ENCODE data around the gene GNL3. TPM values are rescaled to one million over a fixed set of nuclear protein-coding genes. Genes with fewer than 3 reads are reported as not detected.

Gene GNL3
- total and polyA plus RNA-seq, 2 donors (not counting 3 experiments of a cell fraction or from before 2014, with no cell fraction given) = 27.8 to 109 TPM

DNA sequence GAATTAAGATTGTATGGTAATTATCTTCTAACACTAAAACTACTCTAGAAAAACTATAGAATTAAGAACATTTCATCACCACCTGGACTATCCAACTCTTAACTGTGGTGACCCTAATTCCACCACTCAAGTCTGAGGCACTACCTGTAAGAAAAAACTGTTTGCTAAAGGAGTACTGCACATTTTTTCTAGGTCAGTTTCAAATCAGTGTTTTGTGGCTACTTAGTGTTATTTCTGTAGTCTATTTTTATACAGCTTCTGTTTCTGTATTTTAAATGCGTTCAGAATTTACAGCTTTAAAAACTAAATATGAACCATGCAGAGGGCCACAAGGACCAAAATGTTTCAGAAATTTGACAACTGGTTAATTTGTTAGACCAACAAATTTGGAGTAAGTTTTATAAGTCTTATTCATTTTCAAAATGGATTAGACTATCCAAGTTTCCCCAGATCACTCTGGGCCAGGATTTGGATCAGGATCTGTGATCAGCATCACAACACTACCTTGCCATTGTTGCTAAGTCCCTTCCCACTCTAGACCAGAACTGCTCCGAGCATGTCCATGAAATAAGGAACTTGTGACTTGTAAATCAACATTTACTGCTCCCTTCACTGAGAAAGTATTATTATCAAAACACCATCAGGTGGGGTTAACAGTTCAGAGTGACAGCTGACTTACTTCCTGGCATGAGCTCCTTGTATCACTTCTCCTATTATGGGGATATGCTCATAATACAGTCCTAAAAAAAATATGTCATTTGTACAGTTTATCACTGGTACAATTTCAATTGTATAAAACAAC is 11.2 kb downstream of the GNL3 start:
- BruUV-seq (replicated peaks) = no TSS peak
- POLR2A ChIA-PET = no interaction called here
- H3K4me2 ChIP-seq (ENCODE audit: insufficient read depth, low read length) = no peak overlapping the region

More for the DNA sequence above, 11.2 kb downstream of the GNL3 start:
- Histone ChIP-seq H4K20me1 (replicated peaks; ENCODE audit: control insufficient read depth, extremely low read depth, insufficient read depth, low read length) (no peaks in the 10 kb centered on the region), H3K9me3 (replicated peaks; ENCODE audit: control insufficient read depth, insufficient read depth, low read length) (no peaks in the 10 kb centered on the region), H3K4me3 (replicated peaks in 1 of 3; ENCODE audit: insufficient read depth in 1 of 3, low read depth in 1 of 3, low read length in 3 of 3) (no peak overlapping the region), H3K4me1 (ENCODE audit: control insufficient read depth, extremely low read depth, insufficient read depth, low read length) (no peaks in the 10 kb centered on the region), H3K27ac (ENCODE audit: insufficient read depth, low read depth, low read length) (no peak overlapping the region), H3K9me1 (replicated peaks; ENCODE audit: control insufficient read depth, extremely low read depth, insufficient read depth, low read length) (no peaks in the 10 kb centered on the region), H3K9ac (replicated peaks; ENCODE audit: extremely low read depth, insufficient read depth, low read length) (no peak overlapping the region), H3K36me3 (ENCODE audit: control insufficient read depth in 2 of 2, extremely low read depth in 1 of 2, insufficient read depth in 2 of 2, low read length in 2 of 2) (peaks cover 30 to 43% of the 10 kb centered on the region in 2 experiments), H2AFZ (ENCODE audit: low read depth, low read length) (no peak overlapping the region), H3K79me2 (ENCODE audit: control insufficient read depth, insufficient read depth, low read length) (peaks cover 16% of the 10 kb centered on the region), H3K27me3 (ENCODE audit: control insufficient read depth in 2 of 2, insufficient read depth in 2 of 2, low read length in 2 of 2) (no peaks in the 10 kb centered on the region)
- intact Hi-C loops (cut with micrococcal nuclease) = no loop called here
- FAIRE-seq = no peak
- CTCF ChIA-PET = no interaction called here
- dilution Hi-C loops (cut with MboI; ENCODE audit: extremely low pct_ligation_motif_present, low sequenced_read_pairs) = no loop called here
- DNase-seq (ENCODE audit: low read depth, low spot score) = no peak
- no peak for TF ChIP-seq FOS (IDR thresholded peaks at IDR 0.05; ENCODE audit: borderline replicate concordance, insufficient read depth, low read length)
- TF ChIP-seq EZH2 (IDR thresholded peaks at IDR 0.05; ENCODE audit: borderline replicate concordance, low read depth, low read length, severe bottlenecking) = no peak
- TF ChIP-seq, protein P1, sequence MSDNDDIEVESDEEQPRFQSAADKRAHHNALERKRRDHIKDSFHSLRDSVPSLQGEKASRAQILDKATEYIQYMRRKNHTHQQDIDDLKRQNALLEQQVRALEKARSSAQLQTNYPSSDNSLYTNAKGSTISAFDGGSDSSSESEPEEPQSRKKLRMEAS (IDR thresholded peaks at IDR 0.05; ENCODE audit: insufficient read depth, insufficient read length) = no peak
- TF ChIP-seq GATA2 (IDR thresholded peaks at IDR 0.05; ENCODE audit: insufficient read depth, insufficient read length, low read depth, low read length) = no peak
- TF ChIP-seq, protein P2, sequence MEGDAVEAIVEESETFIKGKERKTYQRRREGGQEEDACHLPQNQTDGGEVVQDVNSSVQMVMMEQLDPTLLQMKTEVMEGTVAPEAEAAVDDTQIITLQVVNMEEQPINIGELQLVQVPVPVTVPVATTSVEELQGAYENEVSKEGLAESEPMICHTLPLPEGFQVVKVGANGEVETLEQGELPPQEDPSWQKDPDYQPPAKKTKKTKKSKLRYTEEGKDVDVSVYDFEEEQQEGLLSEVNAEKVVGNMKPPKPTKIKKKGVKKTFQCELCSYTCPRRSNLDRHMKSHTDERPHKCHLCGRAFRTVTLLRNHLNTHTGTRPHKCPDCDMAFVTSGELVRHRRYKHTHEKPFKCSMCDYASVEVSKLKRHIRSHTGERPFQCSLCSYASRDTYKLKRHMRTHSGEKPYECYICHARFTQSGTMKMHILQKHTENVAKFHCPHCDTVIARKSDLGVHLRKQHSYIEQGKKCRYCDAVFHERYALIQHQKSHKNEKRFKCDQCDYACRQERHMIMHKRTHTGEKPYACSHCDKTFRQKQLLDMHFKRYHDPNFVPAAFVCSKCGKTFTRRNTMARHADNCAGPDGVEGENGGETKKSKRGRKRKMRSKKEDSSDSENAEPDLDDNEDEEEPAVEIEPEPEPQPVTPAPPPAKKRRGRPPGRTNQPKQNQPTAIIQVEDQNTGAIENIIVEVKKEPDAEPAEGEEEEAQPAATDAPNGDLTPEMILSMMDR (IDR thresholded peaks at IDR 0.05; ENCODE audit: extremely low read depth in 1 of 2, insufficient read depth in 1 of 2, low read depth in 1 of 2, low read length in 2 of 2) = no peak
- TF ChIP-seq POLR2A (IDR thresholded peaks at IDR 0.05; ENCODE audit: low read depth, low read length) = no peak
- no peak for TF ChIP-seq POLR2AphosphoS5 (IDR thresholded peaks at IDR 0.05; ENCODE audit: insufficient read depth, low read depth, low read length)
- no peak for TF ChIP-seq JUN (IDR thresholded peaks at IDR 0.05; ENCODE audit: borderline replicate concordance, insufficient read depth, insufficient read length, low read depth)
- TF ChIP-seq MYC (IDR thresholded peaks at IDR 0.05; ENCODE audit: low read depth, low read length) = no peak

Measured in endothelial cell of umbilical vein (primary cell).